ENCODE data around the gene AGBL1. TPM values are rescaled to one million over a fixed set of nuclear protein-coding genes. Genes with fewer than 3 reads are reported as not detected.

Gene AGBL1
- total RNA-seq, 3 donors from 2014 or later (not counting 1 experiment from before 2014, with no cell fraction given) = not detected

DNA sequence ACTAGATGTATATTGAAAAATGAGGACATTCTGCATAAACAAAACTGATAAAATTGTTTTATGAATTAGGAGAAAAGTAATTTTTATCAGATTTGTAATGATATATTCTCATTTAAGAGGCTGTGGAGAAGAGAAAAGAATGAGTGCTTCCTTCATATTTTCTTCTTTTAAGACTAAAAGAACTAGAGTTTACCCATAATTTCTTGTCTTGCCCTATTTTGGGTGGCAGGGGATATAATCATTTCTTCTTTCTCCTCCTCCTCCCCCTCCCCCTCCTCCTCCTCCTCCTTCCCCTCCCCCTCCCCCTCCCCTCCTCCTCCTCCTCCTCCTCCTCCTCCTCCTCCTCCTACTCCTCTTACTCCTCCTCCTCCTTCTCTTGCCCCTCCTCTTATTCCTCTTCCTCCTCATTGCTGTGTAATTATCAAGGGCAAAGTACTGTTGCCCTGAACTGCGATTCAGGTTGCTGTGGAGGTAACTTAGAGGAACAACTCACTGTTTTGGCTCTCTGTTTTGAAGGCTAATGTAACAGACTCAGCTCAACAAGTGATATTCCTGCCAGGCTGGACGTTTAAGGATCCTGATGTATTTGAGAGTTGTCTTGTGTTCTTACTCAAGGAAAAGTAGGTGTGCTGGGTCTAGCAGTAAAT, 555.4 kb downstream of the AGBL1 start:
- no peaks in the 10 kb centered on the region for H3K4me1 Mint-ChIP-seq
- no peak overlapping the region for H3K27ac ChIP-seq (ENCODE audit: low read length)
- H3K9me3 Mint-ChIP-seq = no peaks in the 10 kb centered on the region
- 65% methylated on average over 2 of the region's 2 CpGs for WGBS (ENCODE audit: insufficient coverage)
- H3K36me3 ChIP-seq (ENCODE audit: control insufficient read depth, insufficient read depth, low read length) = no peaks in the 10 kb centered on the region
- H3K9me3 ChIP-seq (ENCODE audit: control insufficient read depth, insufficient read depth, low read length) = no peaks in the 10 kb centered on the region
- no peak for DNase-seq
- intact Hi-C loops (cut with micrococcal nuclease) = no loop called here
- H3K27me3 ChIP-seq (ENCODE audit: control insufficient read depth, insufficient read depth, low read length) = no peaks in the 10 kb centered on the region
- no peaks in the 10 kb centered on the region for H3K36me3 Mint-ChIP-seq
- no peak overlapping the region for H3K4me3 Mint-ChIP-seq
- H3K27me3 Mint-ChIP-seq (ENCODE audit: low read depth in 2 of 2) = peaks cover 0 to 5% of the 10 kb centered on the region in 2 donors
- H3K4me1 ChIP-seq (ENCODE audit: control insufficient read depth, insufficient read depth, low read length) = no peaks in the 10 kb centered on the region
- H3K27ac Mint-ChIP-seq = no peak overlapping the region
- TF ChIP-seq, protein P1, sequence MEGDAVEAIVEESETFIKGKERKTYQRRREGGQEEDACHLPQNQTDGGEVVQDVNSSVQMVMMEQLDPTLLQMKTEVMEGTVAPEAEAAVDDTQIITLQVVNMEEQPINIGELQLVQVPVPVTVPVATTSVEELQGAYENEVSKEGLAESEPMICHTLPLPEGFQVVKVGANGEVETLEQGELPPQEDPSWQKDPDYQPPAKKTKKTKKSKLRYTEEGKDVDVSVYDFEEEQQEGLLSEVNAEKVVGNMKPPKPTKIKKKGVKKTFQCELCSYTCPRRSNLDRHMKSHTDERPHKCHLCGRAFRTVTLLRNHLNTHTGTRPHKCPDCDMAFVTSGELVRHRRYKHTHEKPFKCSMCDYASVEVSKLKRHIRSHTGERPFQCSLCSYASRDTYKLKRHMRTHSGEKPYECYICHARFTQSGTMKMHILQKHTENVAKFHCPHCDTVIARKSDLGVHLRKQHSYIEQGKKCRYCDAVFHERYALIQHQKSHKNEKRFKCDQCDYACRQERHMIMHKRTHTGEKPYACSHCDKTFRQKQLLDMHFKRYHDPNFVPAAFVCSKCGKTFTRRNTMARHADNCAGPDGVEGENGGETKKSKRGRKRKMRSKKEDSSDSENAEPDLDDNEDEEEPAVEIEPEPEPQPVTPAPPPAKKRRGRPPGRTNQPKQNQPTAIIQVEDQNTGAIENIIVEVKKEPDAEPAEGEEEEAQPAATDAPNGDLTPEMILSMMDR (IDR thresholded peaks at IDR 0.05) = no peak
- H3K4me3 ChIP-seq (ENCODE audit: low read length) = no peak overlapping the region
- ATAC-seq = no peak

DNA sequence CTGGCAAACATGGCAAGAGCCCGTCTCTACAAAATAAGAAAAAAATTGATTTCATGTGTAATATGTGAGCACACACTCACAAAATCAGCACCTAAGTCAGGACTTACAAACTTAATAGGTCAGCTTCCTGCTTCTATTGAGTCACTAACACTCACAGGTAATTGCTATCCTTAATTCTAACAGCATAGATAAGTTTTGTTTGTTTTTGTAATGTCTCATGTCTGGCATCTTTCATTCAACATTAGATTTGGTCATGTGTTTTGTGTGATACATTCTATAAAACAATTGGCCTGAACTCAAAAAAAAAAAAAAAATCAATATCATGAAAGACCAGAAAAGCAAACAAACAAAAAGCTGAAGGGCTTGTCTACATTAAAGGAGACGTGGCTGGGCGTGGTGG, 564.7 kb downstream of the AGBL1 start:
- H3K36me3 Mint-ChIP-seq = no peaks in the 10 kb centered on the region
- TF ChIP-seq, protein P1 (IDR thresholded peaks at IDR 0.05) = no peak
- H3K4me3 Mint-ChIP-seq = no peak overlapping the region
- H3K9me3 Mint-ChIP-seq = no peaks in the 10 kb centered on the region
- no peak overlapping the region for H3K27ac Mint-ChIP-seq
- ATAC-seq = no peak
- H3K27ac ChIP-seq (ENCODE audit: low read length) = no peak overlapping the region
- no peaks in the 10 kb centered on the region for H3K9me3 ChIP-seq (ENCODE audit: control insufficient read depth, insufficient read depth, low read length)
- H3K27me3 Mint-ChIP-seq (ENCODE audit: low read depth in 2 of 2) = peaks cover 5 to 14% of the 10 kb centered on the region in 2 donors
- no peaks in the 10 kb centered on the region for H3K4me1 ChIP-seq (ENCODE audit: control insufficient read depth, insufficient read depth, low read length)
- 83% methylated on average over 2 of the region's 3 CpGs for WGBS (ENCODE audit: insufficient coverage)
- no peaks in the 10 kb centered on the region for H3K4me1 Mint-ChIP-seq
- no peaks in the 10 kb centered on the region for H3K36me3 ChIP-seq (ENCODE audit: control insufficient read depth, insufficient read depth, low read length)
- peaks cover 5% of the 10 kb centered on the region for H3K27me3 ChIP-seq (ENCODE audit: control insufficient read depth, insufficient read depth, low read length)
- no peak overlapping the region for H3K4me3 ChIP-seq (ENCODE audit: low read length)
- DNase-seq = no peak
- intact Hi-C loops (cut with micrococcal nuclease) = no loop called here

DNA sequence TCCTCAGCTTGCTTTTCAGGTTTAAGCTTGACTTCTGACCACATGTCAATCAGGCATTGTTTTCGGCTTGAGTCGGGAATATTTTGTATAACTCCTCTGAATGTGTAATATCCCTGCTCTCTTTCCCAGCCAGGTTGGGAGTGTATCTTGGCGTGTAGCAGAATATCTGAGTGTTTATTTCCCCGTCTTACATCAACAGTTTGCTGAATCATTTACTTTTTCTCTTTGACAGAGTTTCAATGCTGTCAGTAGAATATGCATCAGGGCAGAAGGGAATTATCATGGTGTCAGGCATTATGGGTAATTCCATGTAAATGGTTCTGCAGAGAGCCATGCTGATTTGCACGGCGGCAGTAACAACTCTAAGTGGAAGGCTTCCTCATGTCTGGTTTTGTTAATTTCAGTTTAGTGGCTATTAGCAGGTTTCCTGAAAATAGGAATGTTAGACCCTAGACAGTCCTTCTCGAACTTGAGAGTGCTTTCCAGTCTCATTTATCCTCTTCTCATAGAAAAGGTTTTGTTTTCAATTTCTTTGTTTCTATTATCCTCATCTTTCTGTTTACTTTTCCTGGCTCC, 566.3 kb downstream of the AGBL1 start:
- TF ChIP-seq, protein P1 (IDR thresholded peaks at IDR 0.05) = no peak
- Mint-ChIP-seq H3K4me1 (peaks cover 0 to 4% of the 10 kb centered on the region in 2 donors), H3K4me3 (no peak overlapping the region), H3K9me3 (no peaks in the 10 kb centered on the region), H3K27ac (no peak overlapping the region), H3K27me3 (ENCODE audit: low read depth in 2 of 2) (peaks cover 5 to 14% of the 10 kb centered on the region in 2 donors), H3K36me3 (no peaks in the 10 kb centered on the region)
- Histone ChIP-seq H3K4me1 (ENCODE audit: control insufficient read depth, insufficient read depth, low read length) (peaks cover under 1% of the 10 kb centered on the region), H3K27me3 (ENCODE audit: control insufficient read depth, insufficient read depth, low read length) (peaks cover 5% of the 10 kb centered on the region), H3K4me3 (ENCODE audit: low read length) (no peak overlapping the region), H3K27ac (ENCODE audit: low read length) (no peak overlapping the region), H3K36me3 (ENCODE audit: control insufficient read depth, insufficient read depth, low read length) (no peaks in the 10 kb centered on the region), H3K9me3 (ENCODE audit: control insufficient read depth, insufficient read depth, low read length) (no peaks in the 10 kb centered on the region)
- intact Hi-C loops (cut with micrococcal nuclease) = no loop called here
- 95% methylated on average over 7 of the region's 7 CpGs for WGBS (ENCODE audit: insufficient coverage)
- ATAC-seq = no peak
- DNase-seq = no peak
